Sigmoid colon (tissue), 7 donors: ENCODE data around the gene PRIMA1. TPM values are rescaled to one million over a fixed set of nuclear protein-coding genes. Genes with fewer than 3 reads are reported as not detected.
"Not testable (repeated sequence)": the region's sequence is repeated elsewhere in the genome, so short reads cannot be mapped to it uniquely, and the experiment has no call there.

Experiments
- DNase-seq: peaks from one replicate; pipeline ENCODE4 v3.0.0-alpha.2; 2019
- H3K27ac ChIP-seq, 4 donors: fragments of 200-600 bp; sonication (generic); one replicate each; pipeline ENCODE4 v1.5.1; 2016 to 2019; ENCODE audit warnings: mild to moderate bottlenecking in 1 of 4
- H3K27me3 ChIP-seq, 3 donors: fragments of 200-600 bp; sonication (generic); one replicate each; pipeline ENCODE4 v1.5.1; 2019; ENCODE audit warnings: mild to moderate bottlenecking in 1 of 3
- H3K36me3 ChIP-seq, 4 donors: fragments of 200-600 bp; sonication (generic); one replicate each; pipeline ENCODE4 v1.5.1; 2016 to 2019
- H3K4me1 ChIP-seq, 4 donors: fragments of 200-600 bp; sonication (generic); one replicate each; pipeline ENCODE4 v1.5.1; 2017 to 2019
- H3K4me3 ChIP-seq, 4 donors: fragments of 200-600 bp; sonication (generic); one replicate each; pipeline ENCODE4 v1.5.1; 2017 to 2019; ENCODE audit warnings: mild to moderate bottlenecking in 2 of 4, moderate library complexity in 1 of 4
- H3K9me3 ChIP-seq, 4 donors: fragments of 200-600 bp in 3 of 4; sonication (generic) in 3 of 4; one replicate each; pipeline versions ENCODE4 v1.5.1 to v1.6.1; 2013 to 2019
- CTCF ChIP-seq, 4 experiments: fragments of 450-650 bp in 3 of 4; fragments of 200-600 bp in 1 of 4; IDR thresholded peaks; one replicate each; pipeline ENCODE4 v1.5.1; 2016 to 2019; ENCODE audit warnings: antibody characterized with exemption in 4 of 4, mild to moderate bottlenecking in 3 of 4, moderate library complexity in 2 of 4
- EP300 ChIP-seq, 4 donors: sonication (generic); formaldehyde crosslinking; IDR thresholded peaks; one replicate each; pipeline ENCODE4 v1.6.1; 2017; ENCODE audit warnings: antibody characterized with exemption in 4 of 4
- POLR2A ChIP-seq, 2 donors: fragments of 450-650 bp; IDR thresholded peaks; one replicate each; pipeline ENCODE4 v1.6.1; 2016; ENCODE audit warnings: antibody characterized with exemption in 2 of 2, mild to moderate bottlenecking in 2 of 2, moderate library complexity in 2 of 2
- POLR2AphosphoS5 ChIP-seq, 4 donors: sonication (generic); formaldehyde crosslinking; IDR thresholded peaks; one replicate each; pipeline ENCODE4 v1.6.1; 2017; ENCODE audit warnings: antibody characterized with exemption in 4 of 4
- whole genome bisulfite sequencing, 2 donors: extraction: QIAGEN DNeasy Blood & Tissue Kit; methylation state at CpG; one replicate each; pipeline ENCODE4 v1.1.7; 2013; 5-methylcytosine and 5-hydroxymethylcytosine counted together
- intact Hi-C: fragments of 100-400 bp; cut with DNase I; formaldehyde crosslinking; loops from one replicate; pipeline ENCODE4 v1.15.1; 2023
- polyA plus RNA-seq, 3 donors: library from polyadenylated mRNA; stranded (reverse); fragments of 200-250 nt; gene quantifications; one replicate each; pipeline ENCODE4 v1.2.3, GENCODE V29; 2013
- total RNA-seq, 4 donors: library from RNA; depleted of rRNA; stranded (reverse); fragments of >200 nt; gene quantifications; one replicate each; pipeline ENCODE4 v1.1.0, GENCODE V29; 2016
- donor health status: healthy with polysubstance abuse.
- donor health status: Bipolar disorder and iron deficiency.
- donor health status: healthy.

PRIMA1 gene
- total and polyA plus RNA-seq, 7 donors = 0.23 to 21.9 (median 7.6) TPM

GRCh38 chr14:93821051-93821450, 32.8 kb upstream of the PRIMA1 start:
- intact Hi-C loops = no loop called here
- H3K27ac ChIP-seq = no peak overlapping the region
- no peak overlapping the region for H3K4me3 ChIP-seq
- no peaks in the 10 kb centered on the region for H3K36me3 ChIP-seq
- 68% methylated on average over 6 of the region's 6 CpGs for WGBS, 2 donors
- peaks cover 0 to under 1% (median 0%) of the 10 kb centered on the region in 4 donors for H3K9me3 ChIP-seq
- DNase-seq = no peak
- H3K4me1 ChIP-seq = no peaks in the 10 kb centered on the region
- peaks cover 6 to 15% (median 12%) of the 10 kb centered on the region in 3 donors for H3K27me3 ChIP-seq
- no peak for TF ChIP-seq POLR2AphosphoS5 (IDR thresholded peaks at IDR 0.05)
- TF ChIP-seq EP300 (IDR thresholded peaks at IDR 0.05) = no peak
- no peak for TF ChIP-seq POLR2A (IDR thresholded peaks at IDR 0.05)
- TF ChIP-seq CTCF (IDR thresholded peaks at IDR 0.05) = no peak

DNA sequence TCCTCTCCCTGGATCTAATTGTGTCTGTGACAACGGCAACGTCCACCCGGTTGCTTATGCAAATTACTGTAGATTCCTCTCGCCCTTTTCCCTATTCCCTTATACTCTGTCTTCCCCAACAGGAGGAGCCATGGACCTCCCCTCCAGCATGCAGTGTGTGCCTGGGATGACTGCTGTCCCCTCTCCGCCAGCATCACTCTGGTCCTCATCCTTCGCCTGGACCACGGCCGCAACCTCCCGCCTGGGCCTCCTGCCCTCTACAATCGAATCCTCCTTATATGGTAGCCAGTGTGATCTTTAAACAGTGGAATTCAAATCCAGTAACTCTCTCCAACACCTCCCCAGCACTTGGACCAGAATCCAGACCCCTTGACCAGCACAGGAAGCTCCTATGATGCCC, 30.6 kb upstream of the PRIMA1 start:
- Histone ChIP-seq H3K9me3 (peaks cover 0 to 6% (median 4%) of the 10 kb centered on the region in 4 donors), H3K36me3 (no peaks in the 10 kb centered on the region), H3K4me1 (no peaks in the 10 kb centered on the region), H3K4me3 (no peak overlapping the region), H3K27ac (no peak overlapping the region), H3K27me3 (no peaks in the 10 kb centered on the region)
- no peak for TF ChIP-seq POLR2AphosphoS5 (IDR thresholded peaks at IDR 0.05)
- TF ChIP-seq CTCF (IDR thresholded peaks at IDR 0.05) = no peak
- no peak for TF ChIP-seq EP300 (IDR thresholded peaks at IDR 0.05)
- no peak for TF ChIP-seq POLR2A (IDR thresholded peaks at IDR 0.05)
- WGBS, 2 donors = 85 to 90% methylated on average over 10 of the region's 10 CpGs
- intact Hi-C loops = no loop called here
- no peak for DNase-seq

DNA sequence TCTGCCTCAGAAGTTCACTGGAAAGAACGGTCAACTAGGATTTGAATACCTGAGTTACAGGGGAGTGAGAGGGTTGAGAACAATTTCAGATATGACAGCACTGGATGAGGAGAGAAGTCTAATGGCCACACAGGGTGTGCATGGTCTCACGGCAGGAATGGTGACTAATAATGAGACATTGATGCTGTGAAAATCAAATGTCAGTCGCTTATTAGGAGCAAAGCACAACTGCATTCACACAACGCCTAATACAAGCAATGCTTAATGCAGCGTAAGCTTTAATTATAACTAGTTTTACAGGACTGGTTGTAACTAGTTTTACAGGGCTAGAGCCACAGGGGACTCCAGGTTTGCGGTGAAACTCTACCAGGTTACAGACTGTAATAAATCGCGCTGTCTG, 23.4 kb upstream of the PRIMA1 start:
- WGBS, 2 donors = 72 to 89% methylated on average over 8 of the region's 8 CpGs
- H3K9me3 ChIP-seq = peaks cover 0 to 6% (median 4%) of the 10 kb centered on the region in 4 donors

GRCh38 chr14:93811020-93811419, 22.7 kb upstream of the PRIMA1 start:
- no peaks in the 10 kb centered on the region for H3K4me1 ChIP-seq
- peaks cover 0 to 5% (median 4%) of the 10 kb centered on the region in 4 donors for H3K9me3 ChIP-seq
- WGBS, 2 donors = 88 to 93% methylated on average over 1 of the region's 1 CpG
- no peaks in the 10 kb centered on the region for H3K36me3 ChIP-seq
- TF ChIP-seq EP300 (IDR thresholded peaks at IDR 0.05) = no peak
- TF ChIP-seq CTCF (IDR thresholded peaks at IDR 0.05) = no peak
- no peak for TF ChIP-seq POLR2AphosphoS5 (IDR thresholded peaks at IDR 0.05)
- TF ChIP-seq POLR2A (IDR thresholded peaks at IDR 0.05) = no peak
- no peak for DNase-seq
- intact Hi-C loops = no loop called here
- no peak overlapping the region for H3K4me3 ChIP-seq
- no peaks in the 10 kb centered on the region for H3K27me3 ChIP-seq
- H3K27ac ChIP-seq = no peak overlapping the region

More for the DNA sequence above, 23.4 kb upstream of the PRIMA1 start:
- intact Hi-C loops = no loop called here
- no peak for TF ChIP-seq CTCF (IDR thresholded peaks at IDR 0.05)
- no peak for TF ChIP-seq POLR2A (IDR thresholded peaks at IDR 0.05)
- no peak for TF ChIP-seq EP300 (IDR thresholded peaks at IDR 0.05)
- no peak for TF ChIP-seq POLR2AphosphoS5 (IDR thresholded peaks at IDR 0.05)
- Histone ChIP-seq H3K27me3 (no peaks in the 10 kb centered on the region), H3K4me3 (no peak overlapping the region), H3K4me1 (no peaks in the 10 kb centered on the region), H3K27ac (no peak overlapping the region), H3K36me3 (no peaks in the 10 kb centered on the region)
- DNase-seq = no peak

GRCh38 chr14:93809491-93810420, 21.5 kb upstream of the PRIMA1 start:
- H3K27me3 ChIP-seq, H3K4me1 ChIP-seq, DNase-seq, H3K4me3 ChIP-seq, H3K9me3 ChIP-seq, H3K27ac ChIP-seq, H3K36me3 ChIP-seq, intact Hi-C loops: not testable (repeated sequence)
- 61 to 65% methylated on average over 5 to 6 of the region's 6 CpGs for WGBS, 2 donors
